Peyer's patch (tissue), 4 donors: ENCODE results near the gene PLA2G2F.

ENCODE experiments used
- POLR2A ChIP-seq, 2 donors: fragments of 450-650 bp; IDR thresholded peaks; one replicate each; pipeline ENCODE4 v1.5.1; 2017; ENCODE audit warnings: antibody characterized with exemption in 2 of 2, mild to moderate bottlenecking in 2 of 2, moderate library complexity in 2 of 2
- TF ChIP-seq, protein P1 (sequence below), 6 experiments: fragments of 450-650 bp in 4 of 6; fragments of 200-600 bp in 2 of 6; sonication (generic) in 1 of 6; IDR thresholded peaks; one replicate each; pipeline ENCODE4 v1.5.1; 2017 to 2019; ENCODE audit warnings: antibody characterized with exemption in 6 of 6, mild to moderate bottlenecking in 3 of 6, moderate library complexity in 1 of 6

GRCh38 chr1:20151906-20152598 is 12.9 kb downstream of the PLA2G2F start:
- TF ChIP-seq, protein P1, sequence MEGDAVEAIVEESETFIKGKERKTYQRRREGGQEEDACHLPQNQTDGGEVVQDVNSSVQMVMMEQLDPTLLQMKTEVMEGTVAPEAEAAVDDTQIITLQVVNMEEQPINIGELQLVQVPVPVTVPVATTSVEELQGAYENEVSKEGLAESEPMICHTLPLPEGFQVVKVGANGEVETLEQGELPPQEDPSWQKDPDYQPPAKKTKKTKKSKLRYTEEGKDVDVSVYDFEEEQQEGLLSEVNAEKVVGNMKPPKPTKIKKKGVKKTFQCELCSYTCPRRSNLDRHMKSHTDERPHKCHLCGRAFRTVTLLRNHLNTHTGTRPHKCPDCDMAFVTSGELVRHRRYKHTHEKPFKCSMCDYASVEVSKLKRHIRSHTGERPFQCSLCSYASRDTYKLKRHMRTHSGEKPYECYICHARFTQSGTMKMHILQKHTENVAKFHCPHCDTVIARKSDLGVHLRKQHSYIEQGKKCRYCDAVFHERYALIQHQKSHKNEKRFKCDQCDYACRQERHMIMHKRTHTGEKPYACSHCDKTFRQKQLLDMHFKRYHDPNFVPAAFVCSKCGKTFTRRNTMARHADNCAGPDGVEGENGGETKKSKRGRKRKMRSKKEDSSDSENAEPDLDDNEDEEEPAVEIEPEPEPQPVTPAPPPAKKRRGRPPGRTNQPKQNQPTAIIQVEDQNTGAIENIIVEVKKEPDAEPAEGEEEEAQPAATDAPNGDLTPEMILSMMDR (IDR thresholded peaks at IDR 0.05), result peak; percentile 80 to 96 (median 92)
- TF ChIP-seq POLR2A (IDR thresholded peaks at IDR 0.05), result no peak
